IPS DF 4.7 (cell line): Measurements from ENCODE around the gene RNF222.
"Not testable (repeated sequence)": the region's sequence is repeated elsewhere in the genome, so short reads cannot be mapped to it uniquely, and the experiment has no call there.

ENCODE experiments used
- DNase-seq: peaks from one replicate; pipeline ENCODE4 v3.0.0-alpha.2; 2013; ENCODE audit warnings: low spot score; ENCODE audit errors: extremely low read depth

RNF222 gene

DNA sequence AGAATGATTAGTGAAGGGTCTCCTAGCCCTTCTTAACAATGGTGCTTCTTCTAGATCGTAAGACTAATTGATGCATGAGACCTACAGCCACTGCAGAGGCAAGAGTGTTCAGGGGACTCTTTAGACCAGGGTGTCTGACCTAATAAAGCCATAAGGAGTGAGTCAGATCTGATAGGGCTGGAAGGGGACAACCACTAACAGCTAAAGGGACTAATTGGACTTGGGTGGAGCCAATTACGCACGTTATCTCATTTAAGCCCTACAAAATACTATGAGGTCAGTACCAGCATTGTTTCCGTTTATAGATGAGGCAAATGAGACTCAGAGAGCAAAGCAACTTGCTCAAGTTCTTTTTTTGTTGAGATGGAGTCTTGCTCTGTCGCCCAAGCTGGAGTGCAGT is 14.5 kb upstream of the RNF222 start:
- DNase-seq = no peak

DNA sequence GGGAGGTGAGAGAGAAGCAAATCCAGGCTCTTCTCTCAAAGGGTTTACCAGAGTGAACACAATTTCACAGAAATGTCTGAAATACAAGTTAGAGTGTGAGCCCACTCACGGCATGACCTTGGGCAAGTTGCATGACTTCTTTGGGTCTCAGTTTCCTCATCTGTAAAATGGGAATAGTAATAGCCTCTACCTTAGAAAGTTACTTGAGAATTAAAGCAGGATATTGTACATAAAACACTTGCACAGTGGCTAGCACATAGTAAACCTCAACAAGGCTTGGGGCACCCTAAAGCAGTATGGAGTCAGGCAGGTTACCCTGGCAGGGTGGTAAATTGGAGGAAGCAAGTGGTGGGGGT is 13.2 kb upstream of the RNF222 start:
- DNase-seq = no peak

DNA sequence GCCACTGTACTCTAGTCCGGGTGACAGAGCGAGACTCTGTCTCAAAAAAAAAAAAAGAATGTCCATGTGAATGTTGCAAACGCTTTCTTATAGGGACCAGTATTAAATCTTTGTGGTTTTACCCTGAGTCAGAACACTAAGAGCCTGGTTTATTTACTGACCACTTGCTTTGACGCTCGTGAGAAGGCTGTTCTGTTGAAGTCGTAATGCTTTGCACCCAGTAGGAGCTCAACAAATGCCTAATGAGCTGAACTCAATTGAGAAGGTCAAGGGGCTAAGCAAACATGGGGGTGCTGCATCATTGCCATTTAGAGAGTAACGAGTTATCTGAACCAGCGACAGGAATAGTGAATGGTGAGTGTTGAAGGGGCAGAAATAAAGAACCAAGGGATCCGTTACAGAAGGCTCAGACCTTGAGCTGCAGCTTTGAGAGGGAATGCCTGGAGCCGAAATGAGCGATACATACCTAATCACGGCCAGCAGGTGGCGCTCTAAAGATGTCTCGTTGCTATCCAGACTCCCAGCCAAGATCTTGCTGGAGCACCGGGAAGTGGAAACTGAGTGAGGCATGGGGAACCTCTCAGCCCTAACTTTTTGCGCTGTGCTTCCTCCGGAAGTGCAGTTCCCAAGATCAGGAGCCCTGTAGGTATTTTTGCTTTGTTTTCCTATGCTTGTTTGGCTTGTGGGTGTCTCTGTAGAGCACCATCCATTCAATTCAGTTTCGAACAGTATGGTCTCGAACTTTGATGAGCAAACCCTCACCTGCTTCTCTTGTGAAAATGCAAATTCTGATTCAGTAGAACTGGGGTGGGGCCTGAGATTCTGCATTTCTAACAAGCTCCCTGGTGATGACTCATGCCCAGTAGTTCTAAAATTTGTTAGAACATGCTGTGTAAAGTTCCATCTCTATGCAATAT is 12.6 kb upstream of the RNF222 start:
- peak; percentile 92 for DNase-seq

DNA sequence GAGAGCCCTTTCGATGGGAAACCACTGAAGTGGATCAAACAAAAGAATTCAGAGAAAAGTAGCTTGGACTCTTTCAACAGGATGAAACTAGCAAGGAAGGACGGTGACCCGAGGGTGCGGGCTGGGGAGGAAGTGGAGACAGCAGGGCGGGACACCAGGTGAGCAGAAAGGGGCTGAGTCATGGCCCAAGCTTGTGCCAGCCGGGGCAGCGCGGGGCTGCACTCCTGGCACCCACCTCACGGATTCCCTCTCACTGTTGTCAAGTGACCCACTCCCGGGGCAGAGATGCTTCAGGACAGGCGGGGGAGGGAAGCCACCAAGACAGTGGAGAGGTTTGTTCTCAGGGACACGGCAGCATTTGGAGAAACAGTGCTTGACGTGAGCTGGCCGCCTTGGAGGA is 10.7 kb upstream of the RNF222 start:
- DNase-seq = no peak

DNA sequence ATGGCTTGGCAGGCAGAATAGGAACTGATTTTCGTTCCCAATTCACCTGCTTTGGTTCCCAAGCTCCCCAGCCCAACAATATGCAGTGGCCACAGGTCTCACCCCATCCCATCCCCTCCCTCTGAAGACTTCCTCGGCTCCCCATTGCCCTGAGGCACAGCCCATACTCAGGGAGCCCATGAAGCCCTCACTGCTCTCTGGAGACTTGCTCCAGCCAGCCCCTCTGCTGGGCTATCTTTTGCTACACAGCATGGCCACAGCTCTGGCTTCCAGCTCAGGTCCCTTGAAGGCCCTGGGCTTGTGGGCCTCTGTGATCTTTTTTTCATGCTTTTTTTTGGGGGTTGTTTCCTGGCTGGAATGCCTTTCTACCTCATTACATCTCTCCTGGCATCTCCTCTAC is 8.5 kb upstream of the RNF222 start:
- no peak for DNase-seq

DNA sequence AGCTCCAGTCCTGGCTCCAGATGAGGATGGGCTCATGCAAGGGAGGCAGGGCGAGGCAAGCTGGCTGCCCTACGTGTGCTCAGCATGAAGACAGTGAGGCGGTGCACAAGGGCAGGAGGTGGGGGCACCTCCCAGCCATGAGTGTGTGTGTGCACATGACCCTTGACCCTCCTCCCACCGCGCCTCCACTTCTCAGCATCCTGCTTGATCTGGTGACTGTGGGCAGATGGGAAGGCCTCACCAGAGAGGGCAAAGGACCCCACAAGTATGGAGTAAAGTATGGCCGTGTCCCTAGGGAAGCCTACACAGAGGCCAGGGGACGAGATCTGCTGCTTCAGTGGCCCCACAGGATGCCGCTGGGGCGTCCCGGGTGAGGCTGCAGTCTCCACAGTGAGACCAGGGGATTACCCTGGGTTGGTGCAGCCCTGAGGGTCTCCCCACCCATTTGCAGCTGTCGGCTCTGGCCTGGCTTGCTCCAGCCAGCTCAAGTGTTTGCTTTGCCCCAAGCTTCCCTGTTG is 7.9 kb upstream of the RNF222 start:
- no peak for DNase-seq

DNA sequence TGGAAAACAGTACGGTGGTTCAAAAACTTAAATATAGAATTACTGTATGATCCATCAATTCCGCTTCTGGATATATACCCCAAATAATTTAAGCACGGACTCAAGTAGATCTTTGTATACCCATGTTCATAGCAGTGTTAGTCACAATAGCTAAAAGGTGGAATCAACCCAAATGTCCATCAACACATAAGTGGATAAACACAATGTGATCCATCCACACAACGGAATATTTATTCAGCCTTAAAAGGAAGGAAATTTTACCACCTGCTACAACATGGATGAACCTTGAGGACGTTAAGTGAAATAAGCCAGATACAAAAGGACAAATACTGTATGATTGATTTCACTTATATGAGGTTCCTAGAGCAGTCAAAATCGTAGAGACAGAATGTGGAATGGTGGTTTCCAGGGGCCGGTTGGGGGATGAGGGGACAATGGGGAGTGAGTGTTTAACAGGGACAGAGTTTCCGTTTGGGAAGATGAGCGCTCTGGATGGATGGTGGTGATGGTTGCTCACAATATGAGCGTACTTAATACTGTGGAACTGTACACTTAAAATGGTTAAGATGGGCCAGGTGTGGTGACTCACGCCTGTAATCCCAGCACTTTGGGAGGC is 5.4 kb upstream of the RNF222 start:
- DNase-seq = no peak

DNA sequence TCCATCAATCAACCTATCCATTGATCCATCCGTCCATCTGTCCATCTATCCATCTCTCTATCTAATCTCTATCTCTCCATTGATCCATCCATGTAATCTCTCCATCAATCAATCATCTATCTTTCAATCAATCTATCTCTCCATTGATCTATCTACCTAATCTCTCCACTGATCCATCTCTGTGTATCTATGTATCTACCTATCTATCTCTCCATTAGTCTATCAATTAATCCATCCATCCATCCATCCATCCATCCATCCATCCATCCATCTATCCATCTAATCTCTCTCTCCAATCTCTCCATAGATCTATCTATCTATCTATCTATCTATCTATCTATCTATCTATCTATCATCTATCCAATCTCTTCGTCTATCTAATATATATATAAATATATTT is 3.5 kb upstream of the RNF222 start:
- no peak for DNase-seq

DNA sequence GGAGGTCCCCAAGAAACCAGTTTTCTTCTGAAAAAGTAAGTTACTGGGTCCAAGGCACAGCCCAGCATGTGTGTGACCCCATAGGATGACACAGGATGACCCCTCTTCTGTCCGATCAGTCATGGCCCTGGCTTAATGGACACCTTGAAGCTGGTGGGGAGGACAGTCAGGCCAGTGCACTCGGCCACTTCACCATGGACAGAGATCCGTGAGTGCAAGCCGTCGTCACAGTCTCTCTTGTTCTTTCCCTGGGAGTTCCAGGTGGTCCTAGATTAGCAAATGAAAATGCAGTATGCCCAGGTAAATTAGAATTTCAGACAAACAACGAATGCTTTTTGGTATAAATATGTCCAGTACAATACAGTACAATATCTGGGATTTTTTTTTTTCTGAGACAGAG is 1.4 kb upstream of the RNF222 start:
- no peak for DNase-seq

DNA sequence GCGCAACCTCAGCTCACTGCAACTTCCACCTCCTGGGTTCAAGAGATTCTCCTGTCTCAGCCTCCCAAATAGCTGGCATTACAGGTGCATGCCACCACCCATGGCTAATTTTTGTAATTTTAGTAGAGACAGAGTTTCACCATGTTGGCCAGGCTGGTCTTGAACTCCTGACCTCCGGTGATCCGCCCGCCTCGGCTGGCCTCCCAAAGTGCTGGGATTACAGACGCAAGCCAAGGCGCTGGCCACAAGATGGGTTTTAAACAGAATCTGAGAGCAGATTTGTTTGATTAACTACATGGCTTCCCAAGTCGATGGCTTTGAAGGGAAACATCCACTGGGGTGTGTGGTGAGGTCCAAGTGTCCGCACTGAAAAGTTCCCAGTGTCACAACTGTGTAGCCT is 3.1 kb downstream of the RNF222 start:
- DNase-seq = not testable (repeated sequence)

DNA sequence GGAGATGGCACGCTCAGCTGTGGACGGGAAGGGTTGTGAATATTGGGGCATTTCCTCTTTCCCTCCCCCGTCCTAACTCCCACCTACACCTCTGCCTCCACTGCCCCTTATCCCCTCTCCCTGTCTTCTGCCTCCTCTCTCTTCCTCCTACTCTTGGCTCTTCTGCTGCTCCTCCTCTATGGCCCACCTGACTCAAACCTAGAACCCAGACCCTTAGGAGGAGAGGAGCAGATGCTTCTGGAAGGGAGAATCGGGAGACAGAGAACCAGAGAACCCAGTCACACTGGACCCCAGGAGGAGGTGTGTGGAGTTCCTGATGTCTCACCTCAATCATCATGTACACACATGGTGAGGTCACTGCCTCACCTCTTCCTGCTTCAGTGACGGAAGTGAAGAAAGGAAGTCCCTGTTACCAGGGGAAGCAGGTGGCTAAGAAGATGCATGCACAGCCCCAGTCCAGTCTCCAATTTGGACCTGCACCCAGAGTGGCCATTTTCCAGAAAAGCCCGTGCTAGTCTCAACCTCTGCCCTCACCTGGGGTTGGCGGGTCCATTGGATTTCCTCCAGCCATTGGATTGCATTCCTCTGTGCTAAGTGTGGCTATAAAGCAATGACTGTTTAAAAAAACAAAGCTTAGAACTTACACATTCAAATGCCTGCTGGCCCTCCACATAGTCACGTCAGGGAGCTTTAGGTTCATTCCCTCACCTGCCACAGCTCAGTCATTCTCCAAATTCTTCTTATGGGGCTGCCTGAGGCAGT is 4.0 kb downstream of the RNF222 start:
- no peak for DNase-seq

DNA sequence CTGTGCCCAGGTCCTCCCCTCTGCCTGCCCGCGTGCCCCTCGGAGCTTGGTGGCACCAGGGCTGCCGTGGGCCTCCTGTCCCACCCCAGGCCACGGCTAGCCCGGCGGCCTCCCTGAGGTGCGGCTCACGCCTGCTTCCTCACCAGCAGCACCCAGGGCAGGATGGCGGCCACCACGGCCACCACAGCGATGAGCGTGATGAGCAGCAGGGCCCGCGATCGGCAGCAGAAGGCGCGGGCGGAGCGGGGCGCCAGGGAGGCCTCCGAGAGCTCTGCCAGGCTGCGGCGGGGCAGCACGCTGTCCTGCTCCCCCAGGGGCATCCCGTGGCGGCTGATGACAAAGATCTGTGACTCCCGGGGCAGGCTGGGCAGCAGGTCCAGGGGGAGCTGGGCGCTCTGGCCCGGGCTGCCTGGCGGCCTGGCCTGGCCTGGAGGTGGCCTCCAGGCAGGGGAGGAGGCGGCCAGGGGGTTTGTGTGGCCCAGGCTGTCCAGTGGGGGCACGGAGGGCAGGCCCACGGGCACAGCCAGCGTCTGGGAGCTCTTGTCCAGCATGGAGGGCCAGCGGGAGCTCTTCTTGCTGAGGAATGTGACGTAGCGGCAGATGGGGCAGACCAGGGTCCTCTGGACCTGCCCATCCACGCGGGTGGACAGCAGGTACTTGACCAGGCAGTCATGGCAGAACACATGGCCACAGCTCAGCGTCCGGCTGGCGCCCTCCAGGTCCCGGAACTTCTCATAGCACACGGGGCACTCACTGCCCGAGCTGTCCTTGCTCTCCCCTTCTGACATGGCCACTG is 4.8 kb downstream of the RNF222 start:
- no peak for DNase-seq

DNA sequence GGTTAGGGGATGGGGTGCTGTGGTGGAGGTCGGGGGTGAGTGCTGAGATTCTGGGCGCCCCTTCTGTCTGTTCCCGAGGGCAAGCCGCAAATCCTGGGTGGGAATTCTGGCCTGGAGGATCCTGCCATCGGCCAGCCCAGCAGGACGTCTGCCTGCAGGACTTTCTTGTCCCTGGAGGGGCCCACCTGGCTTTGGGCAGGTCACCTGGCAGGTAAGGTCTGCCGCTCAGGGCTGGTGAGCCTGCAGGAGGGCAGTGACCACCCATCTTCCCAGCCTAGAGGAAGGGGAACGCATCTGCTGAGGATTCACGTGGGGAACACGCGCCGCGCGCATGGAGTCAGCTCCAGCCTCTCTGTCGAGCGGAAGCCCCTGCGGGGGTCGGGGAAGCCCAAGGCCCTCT is 5.4 kb downstream of the RNF222 start:
- no peak for DNase-seq

DNA sequence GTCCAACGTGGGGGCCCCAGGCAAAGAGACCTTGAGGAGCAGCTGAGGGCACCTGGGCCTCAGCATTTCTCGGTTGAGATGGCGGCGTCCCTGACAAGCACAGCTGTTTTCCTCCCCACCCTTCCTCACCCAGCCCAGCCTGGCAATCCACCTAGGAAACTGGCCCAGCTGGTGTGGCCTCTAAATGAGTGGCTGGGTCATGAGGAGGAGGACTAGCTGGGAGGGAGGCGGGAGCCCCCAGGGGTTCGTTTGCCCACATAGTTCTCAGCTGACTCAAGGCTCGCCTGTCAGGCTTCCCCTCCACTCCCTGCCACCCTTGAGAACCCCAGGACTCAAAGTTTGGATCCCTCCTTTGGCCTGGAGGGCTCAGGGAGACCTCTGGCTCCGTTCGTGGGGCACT is 5.9 kb downstream of the RNF222 start:
- DNase-seq = no peak

DNA sequence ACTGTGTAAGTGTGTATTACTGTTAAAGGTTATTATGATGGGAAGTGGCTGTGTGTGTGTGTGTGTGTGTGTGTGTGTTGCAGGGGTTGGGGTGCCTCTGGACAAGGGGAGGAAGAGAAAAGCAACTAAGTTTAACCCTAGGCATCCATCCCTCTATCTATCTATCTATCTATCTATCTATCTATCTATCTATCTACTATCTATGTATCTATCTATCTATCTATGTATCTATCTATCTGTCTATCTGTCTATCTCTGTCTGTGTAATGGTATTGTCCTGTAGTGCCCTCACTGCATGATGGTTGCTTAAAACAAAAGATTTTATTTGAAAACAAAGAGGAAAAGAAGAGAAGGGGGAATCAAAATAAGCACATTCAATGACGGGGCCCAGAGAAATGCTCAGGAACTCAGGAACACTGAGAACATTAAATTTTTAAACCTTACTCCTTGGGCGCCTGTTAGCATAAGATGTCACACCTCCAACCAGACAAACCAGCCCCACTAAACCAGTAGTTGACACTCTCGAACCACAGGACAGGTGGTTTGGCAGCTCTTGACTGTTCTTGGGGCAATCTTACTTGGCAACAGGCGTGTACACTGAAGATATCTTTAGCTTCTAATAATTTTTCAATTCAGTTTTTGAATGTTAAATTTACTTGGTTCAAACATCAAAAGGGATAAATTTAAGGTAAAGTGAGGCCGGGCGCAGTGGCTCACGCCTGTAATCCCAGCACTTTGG is 9.5 kb downstream of the RNF222 start:
- no peak for DNase-seq

DNA sequence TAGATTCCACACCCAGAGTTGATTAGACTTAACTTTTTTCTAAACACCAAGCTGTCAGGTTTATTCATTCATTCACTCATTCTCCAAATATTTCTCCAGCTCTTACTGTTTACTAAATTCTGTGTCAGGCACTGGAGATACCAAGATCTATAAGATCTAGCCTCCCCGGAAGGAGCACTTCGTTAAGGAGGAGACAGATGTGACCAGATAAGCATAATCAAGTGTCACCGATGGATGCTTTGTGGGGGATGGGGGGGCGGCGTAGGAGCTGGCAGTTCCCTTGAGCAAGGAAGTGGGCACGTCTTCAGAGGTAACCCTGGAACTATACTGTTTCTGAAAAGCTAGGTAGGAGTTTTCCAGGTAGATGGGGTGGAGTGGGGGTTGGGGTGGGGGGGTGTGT is 10.8 kb downstream of the RNF222 start:
- DNase-seq = no peak

DNA sequence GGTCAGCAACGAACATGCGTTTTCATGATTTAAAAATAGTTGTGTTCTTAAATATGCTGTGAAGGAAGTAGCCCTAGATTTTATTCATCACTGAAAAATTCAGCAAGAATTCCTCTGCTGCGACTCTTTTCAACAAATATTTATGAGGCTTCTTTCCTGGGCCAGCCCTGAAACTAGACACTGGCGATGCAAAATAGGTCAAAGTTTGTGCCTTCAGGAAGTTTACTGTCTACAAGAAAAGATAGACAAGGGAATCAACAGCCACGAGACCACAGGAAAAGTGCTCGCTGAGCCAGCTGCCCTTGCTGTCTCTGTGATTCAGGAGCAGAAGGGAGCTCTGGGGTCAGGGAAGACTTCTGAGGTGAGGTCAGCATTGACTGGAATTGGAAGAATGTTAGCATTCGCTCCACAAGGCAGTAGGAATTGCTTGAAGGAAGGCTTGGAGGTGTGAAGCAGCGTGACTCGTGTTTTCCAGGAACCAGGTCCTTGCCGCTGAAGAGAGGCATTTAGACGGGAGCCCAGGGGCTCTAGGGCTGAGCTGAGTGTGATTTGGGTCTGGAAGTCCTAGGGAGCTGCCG is 12.7 kb downstream of the RNF222 start:
- DNase-seq = no peak

DNA sequence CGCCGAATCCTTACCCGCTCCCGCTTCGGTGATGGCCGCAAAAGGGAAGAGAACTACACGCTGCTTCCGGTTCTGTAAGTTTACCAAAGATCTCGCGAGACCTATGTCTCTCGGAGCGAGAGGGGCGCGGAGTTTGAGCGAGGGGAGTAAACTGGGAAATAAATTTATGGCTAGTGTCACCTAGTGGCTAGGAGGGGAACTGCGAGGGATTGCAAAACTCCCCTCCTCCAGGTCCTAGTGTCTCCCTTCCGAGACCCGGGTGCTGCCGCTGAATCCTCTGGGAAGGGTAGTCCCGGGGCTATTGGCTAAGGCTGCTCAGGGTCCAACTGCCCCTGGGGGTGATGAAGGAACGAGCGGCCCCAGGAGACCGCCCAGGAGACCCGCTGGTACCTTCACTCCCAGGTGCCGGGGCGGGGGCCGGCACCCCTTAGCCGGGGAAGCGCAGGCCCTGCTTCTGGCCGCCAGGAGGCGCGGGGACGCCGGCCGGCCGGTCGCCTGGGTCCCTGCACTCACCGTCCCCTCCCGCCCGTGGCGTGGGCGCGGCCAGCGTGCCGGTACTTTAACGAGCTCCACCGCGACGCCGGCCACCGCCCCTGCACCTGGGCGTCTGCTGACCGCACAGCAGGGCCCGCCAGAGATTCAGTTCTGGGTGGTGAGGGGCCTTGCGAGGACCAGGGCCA is 14.3 kb downstream of the RNF222 start, which contains the start of gene RPL26:
Gene RPL26 (minus strand): TSS at position 51 of the 680 bp plus-strand sequence. CDS start 883 bp downstream, outside the sequence.
- DNase-seq = peak; percentile 92

DNA sequence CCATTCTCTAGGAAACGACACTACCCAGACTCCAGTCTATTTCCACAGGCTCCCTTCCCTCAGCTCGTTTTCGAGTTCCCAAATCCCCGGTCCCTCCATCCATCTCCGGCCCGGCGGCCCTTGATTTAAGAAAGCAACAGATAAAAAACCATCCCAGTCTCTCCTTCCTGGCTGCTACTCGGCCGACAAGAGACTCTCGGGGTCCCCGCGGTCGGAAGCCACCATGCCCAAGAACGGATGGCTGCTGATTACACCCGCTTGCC is 14.8 kb downstream of the RNF222 start:
- no peak for DNase-seq
